H9 (cell line): ENCODE measurements around the gene TMEM255A. TPM values are rescaled to one million over a fixed set of nuclear protein-coding genes. Genes with fewer than 3 reads are reported as not detected.

Source experiments
- DNase-seq: peaks from one replicate; pipeline ENCODE4 v3.0.0-alpha.2; 2017
- H2AFZ ChIP-seq: one replicate; pipeline ENCODE4 v1.6.1; 2013; ENCODE audit warnings: mild to moderate bottlenecking, low read length, control low read depth, moderate library complexity
- H2AK5ac ChIP-seq: 2 replicates; pipeline ENCODE4 v1.6.1; 2013; ENCODE audit warnings: low read length, control low read depth, mixed read lengths; ENCODE audit not compliant: insufficient read length
- H2BK120ac ChIP-seq: one replicate; pipeline ENCODE4 v1.6.1; 2013; ENCODE audit warnings: low read depth, mild to moderate bottlenecking, low read length, control low read depth, inconsistent platforms; ENCODE audit not compliant: poor library complexity, severe bottlenecking
- H2BK12ac ChIP-seq: 2 replicates; pipeline ENCODE4 v1.6.1; 2013; ENCODE audit warnings: low read length, control low read depth, mixed read lengths, low read depth; ENCODE audit not compliant: insufficient read length
- H2BK15ac ChIP-seq: 2 replicates; pipeline ENCODE4 v1.6.1; 2013; ENCODE audit warnings: low read depth, low read length, control low read depth
- H2BK20ac ChIP-seq: one replicate; pipeline ENCODE4 v1.6.1; 2013; ENCODE audit warnings: low read depth, mild to moderate bottlenecking, low read length, control low read depth, inconsistent platforms; ENCODE audit not compliant: poor library complexity, severe bottlenecking
- H2BK5ac ChIP-seq: 2 replicates; pipeline ENCODE4 v1.6.1; 2013; ENCODE audit warnings: low read length, control low read depth, mixed read lengths; ENCODE audit not compliant: insufficient read length
- H3K14ac ChIP-seq: 2 replicates; pipeline ENCODE4 v1.6.1; 2013; ENCODE audit warnings: low read length, control low read depth; ENCODE audit not compliant: insufficient read depth
- H3K18ac ChIP-seq: 2 replicates; pipeline ENCODE4 v1.6.1; 2013; ENCODE audit warnings: low read depth, mild to moderate bottlenecking, mixed read lengths, low read length, control low read depth; ENCODE audit not compliant: insufficient read length
- H3K23ac ChIP-seq: 2 replicates; pipeline ENCODE4 v1.6.1; 2013; ENCODE audit warnings: low read length, control low read depth, mixed read lengths, low read depth; ENCODE audit not compliant: insufficient read length
- H3K23me2 ChIP-seq: 2 replicates; pipeline ENCODE4 v1.6.1; 2013; ENCODE audit warnings: low read depth, mild to moderate bottlenecking, mixed read lengths, low read length, control low read depth; ENCODE audit not compliant: insufficient read length, poor library complexity, severe bottlenecking
- H3K27ac ChIP-seq: 2 replicates; pipeline ENCODE4 v1.5.1; 2013; ENCODE audit warnings: low read length, control low read depth, mixed read lengths, low read depth; ENCODE audit not compliant: insufficient read length
- H3K27me3 ChIP-seq: 2 replicates; pipeline ENCODE4 v1.6.1; 2013; ENCODE audit warnings: low read length, control low read depth, inconsistent platforms; ENCODE audit not compliant: insufficient read depth
- H3K4ac ChIP-seq: 2 replicates; pipeline ENCODE4 v1.6.1; 2013; ENCODE audit warnings: low read depth, mild to moderate bottlenecking, control low read depth, inconsistent platforms, low read length, moderate library complexity
- H3K4me1 ChIP-seq: 2 replicates; pipeline ENCODE4 v1.6.1; 2013; ENCODE audit warnings: low read length, control low read depth, inconsistent platforms; ENCODE audit not compliant: insufficient read depth
- H3K4me2 ChIP-seq: 2 replicates; pipeline ENCODE4 v1.6.1; 2013; ENCODE audit warnings: low read length, control low read depth, mixed read lengths; ENCODE audit not compliant: insufficient read length, insufficient read depth
- H3K56ac ChIP-seq: 2 replicates; pipeline ENCODE4 v1.6.1; 2013; ENCODE audit warnings: low read depth, mild to moderate bottlenecking, mixed read lengths, low read length, control low read depth; ENCODE audit not compliant: insufficient read length
- H3K79me1 ChIP-seq: 2 replicates; pipeline ENCODE4 v1.6.1; 2013; ENCODE audit warnings: low read depth, mild to moderate bottlenecking, moderate library complexity, low read length, control low read depth, inconsistent platforms; ENCODE audit not compliant: insufficient read depth, poor library complexity, severe bottlenecking
- H3K79me2 ChIP-seq: 2 replicates; pipeline ENCODE4 v1.6.1; 2013; ENCODE audit warnings: low read length, control low read depth, inconsistent platforms; ENCODE audit not compliant: insufficient read depth
- H3K9ac ChIP-seq: 2 replicates; pipeline ENCODE4 v1.6.1; 2013; ENCODE audit warnings: low read length, control low read depth, mixed read lengths; ENCODE audit not compliant: insufficient read length; ENCODE audit errors: extremely low read depth
- H3K9me3 ChIP-seq: one replicate; pipeline ENCODE4 v1.6.1; 2013; ENCODE audit warnings: low read depth, low read length, inconsistent platforms; ENCODE audit not compliant: control insufficient read depth
- H3T11ph ChIP-seq: one replicate; pipeline ENCODE4 v1.6.1; 2013; ENCODE audit warnings: mild to moderate bottlenecking, low read length, control low read depth, inconsistent platforms
- H4K20me1 ChIP-seq: one replicate; pipeline ENCODE4 v1.6.1; 2013; ENCODE audit not compliant: control insufficient read depth, insufficient read length, insufficient read depth
- H4K5ac ChIP-seq: 2 replicates; pipeline ENCODE4 v1.6.1; 2013; ENCODE audit warnings: low read depth, mild to moderate bottlenecking, mixed read lengths, low read length, control low read depth; ENCODE audit not compliant: insufficient read length
- H4K8ac ChIP-seq: replicated peaks from 2 replicates; pipeline ENCODE4 v1.6.1; 2013; ENCODE audit warnings: low read length, control low read depth, mixed read lengths, low read depth; ENCODE audit not compliant: insufficient read length
- H4K91ac ChIP-seq: 2 replicates; pipeline ENCODE4 v1.6.1; 2013; ENCODE audit warnings: low read depth, mild to moderate bottlenecking, moderate library complexity, mixed read lengths, low read length, control low read depth; ENCODE audit not compliant: insufficient read length
- H3K27ac Mint-ChIP-seq, 3 experiments: 2 replicates in 2 of 3; 3 replicates in 1 of 3; pipeline ENCODE4 v1.8.0; 2020 to 2021; ENCODE audit warnings: mixed read lengths in 3 of 3, mild to moderate bottlenecking in 1 of 3, moderate library complexity in 1 of 3
- H3K27me3 Mint-ChIP-seq: 2 replicates; pipeline ENCODE4 v1.8.0; 2021; ENCODE audit warnings: low read depth, mild to moderate bottlenecking, moderate library complexity, mixed read lengths
- H3K36me3 Mint-ChIP-seq, 3 experiments: 2 replicates in 2 of 3; 3 replicates in 1 of 3; pipeline ENCODE4 v1.8.0; 2020 to 2021; ENCODE audit warnings: low read depth in 3 of 3, mixed read lengths in 3 of 3; ENCODE audit not compliant: insufficient read depth in 1 of 3
- H3K4me1 Mint-ChIP-seq, 2 experiments: 2 replicates each; pipeline ENCODE4 v1.8.0; 2020; ENCODE audit warnings: mixed read lengths in 2 of 2
- H3K4me3 Mint-ChIP-seq, 2 experiments: 2 replicates in 1 of 2; 3 replicates in 1 of 2; pipeline ENCODE4 v1.8.0; 2020 to 2021; ENCODE audit warnings: mild to moderate bottlenecking in 2 of 2, mixed read lengths in 2 of 2, moderate library complexity in 1 of 2
- H3K9me3 Mint-ChIP-seq, 2 experiments: 2 replicates in 1 of 2; 3 replicates in 1 of 2; pipeline ENCODE4 v1.8.0; 2020; ENCODE audit warnings: mild to moderate bottlenecking in 2 of 2, mixed read lengths in 2 of 2, moderate library complexity in 1 of 2
- WGBS: extraction: QIAGEN DNeasy Blood & Tissue Kit; methylation state at CpG from one replicate; pipeline ENCODE4 v1.1.7; 2013; ENCODE audit warnings: missing lambda C conversion rate, low lambda C conversion rate, mixed read lengths; ENCODE audit not compliant: insufficient read length; ENCODE audit errors: extremely low coverage; 5-methylcytosine and 5-hydroxymethylcytosine counted together
- total RNA-seq: library from RNA; stranded (reverse); gene quantifications from 2 replicates; pipeline ENCODE4 v1.2.1, GENCODE V29; 2021
- TF ChIP-seq, protein P1 (sequence below): fragments of 200-600 bp; sonication (generic); conservative IDR thresholded peaks from 3 replicates; pipeline ENCODE4 v1.8.0; 2021; ENCODE audit warnings: antibody characterized with exemption, mild to moderate bottlenecking

TMEM255A gene
- total RNA-seq, 1 experiment from 2014 or later = 0.77 TPM

DNA sequence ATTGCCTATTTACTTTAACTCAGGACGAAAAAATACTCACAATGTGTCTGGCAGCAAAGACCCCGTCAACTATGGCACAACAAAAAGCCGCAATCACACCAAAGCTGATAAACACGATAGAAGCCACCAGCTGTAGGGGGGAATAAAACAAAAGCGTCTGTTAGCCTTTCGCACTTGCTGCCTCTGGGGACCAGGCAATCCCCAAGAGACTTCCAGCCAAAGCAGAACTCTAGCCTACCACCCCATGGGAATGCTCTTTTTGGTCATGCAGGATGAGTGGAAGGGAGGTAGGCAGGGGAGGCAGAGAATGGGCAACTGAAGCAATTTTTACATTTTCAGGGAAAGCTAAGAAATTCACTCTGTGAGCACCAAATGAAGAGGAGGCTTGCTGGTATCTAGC lies 20.1 kb downstream of the TMEM255A start:
- no peak overlapping the region for H4K91ac ChIP-seq
- no peak for DNase-seq
- no peak overlapping the region for H2AK5ac ChIP-seq
- no peak overlapping the region for H4K8ac ChIP-seq
- no peaks in the 10 kb centered on the region; a peak in 1 of 7 replicates for H3K36me3 Mint-ChIP-seq
- no peak overlapping the region for H3K4me3 Mint-ChIP-seq
- no peak overlapping the region for H3K9ac ChIP-seq
- H3K27ac ChIP-seq = no peak overlapping the region
- H3T11ph ChIP-seq = no peak overlapping the region
- H2BK5ac ChIP-seq = no peak overlapping the region
- H3K56ac ChIP-seq = no peak overlapping the region
- H3K9me3 ChIP-seq = peaks cover 41% of the 10 kb centered on the region
- WGBS = no CpG with 5 or more reads among the region's 6 CpGs
- no peaks in the 10 kb centered on the region for H3K79me2 ChIP-seq
- H3K27me3 Mint-ChIP-seq = no peaks in the 10 kb centered on the region; the same call in 1 of the 2 replicates
- no peaks in the 10 kb centered on the region for H3K23me2 ChIP-seq
- no peaks in the 10 kb centered on the region for H3K4me1 ChIP-seq
- no peak overlapping the region for H2BK12ac ChIP-seq
- TF ChIP-seq, protein P1, sequence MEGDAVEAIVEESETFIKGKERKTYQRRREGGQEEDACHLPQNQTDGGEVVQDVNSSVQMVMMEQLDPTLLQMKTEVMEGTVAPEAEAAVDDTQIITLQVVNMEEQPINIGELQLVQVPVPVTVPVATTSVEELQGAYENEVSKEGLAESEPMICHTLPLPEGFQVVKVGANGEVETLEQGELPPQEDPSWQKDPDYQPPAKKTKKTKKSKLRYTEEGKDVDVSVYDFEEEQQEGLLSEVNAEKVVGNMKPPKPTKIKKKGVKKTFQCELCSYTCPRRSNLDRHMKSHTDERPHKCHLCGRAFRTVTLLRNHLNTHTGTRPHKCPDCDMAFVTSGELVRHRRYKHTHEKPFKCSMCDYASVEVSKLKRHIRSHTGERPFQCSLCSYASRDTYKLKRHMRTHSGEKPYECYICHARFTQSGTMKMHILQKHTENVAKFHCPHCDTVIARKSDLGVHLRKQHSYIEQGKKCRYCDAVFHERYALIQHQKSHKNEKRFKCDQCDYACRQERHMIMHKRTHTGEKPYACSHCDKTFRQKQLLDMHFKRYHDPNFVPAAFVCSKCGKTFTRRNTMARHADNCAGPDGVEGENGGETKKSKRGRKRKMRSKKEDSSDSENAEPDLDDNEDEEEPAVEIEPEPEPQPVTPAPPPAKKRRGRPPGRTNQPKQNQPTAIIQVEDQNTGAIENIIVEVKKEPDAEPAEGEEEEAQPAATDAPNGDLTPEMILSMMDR = no peak
- H3K27ac Mint-ChIP-seq = no peak overlapping the region
- no peak overlapping the region for H2BK15ac ChIP-seq
- H3K79me1 ChIP-seq = no peaks in the 10 kb centered on the region
- H3K9me3 Mint-ChIP-seq = peaks cover 54 to 73% of the 10 kb centered on the region in 2 experiments
- no peak overlapping the region for H3K23ac ChIP-seq
- H3K4me2 ChIP-seq = no peak overlapping the region
- H3K27me3 ChIP-seq = no peaks in the 10 kb centered on the region
- peaks cover 0 to 3% of the 10 kb centered on the region in 2 experiments; a peak in 1 of 4 replicates for H3K4me1 Mint-ChIP-seq
- H2BK120ac ChIP-seq = no peak overlapping the region
- H3K14ac ChIP-seq = no peak overlapping the region
- H3K18ac ChIP-seq = no peak overlapping the region
- H2AFZ ChIP-seq = no peak overlapping the region
- H2BK20ac ChIP-seq = no peak overlapping the region
- H4K20me1 ChIP-seq = no peaks in the 10 kb centered on the region
- no peak overlapping the region for H3K4ac ChIP-seq
- no peak overlapping the region for H4K5ac ChIP-seq
